Activated T-cell treated with anti-CD3 and anti-CD28 coated beads, Interleukin-2, amount 50 U/mL, for 24 hours (primary cell): ENCODE measurements around the gene CIPC.

Experiments used
- DNase-seq: peaks from one replicate; pipeline ENCODE4 v3.0.0-alpha.2; 2020
- H3K27ac Mint-ChIP-seq: 2 replicates; pipeline ENCODE4 v1.8.0; 2020; ENCODE audit warnings: mild to moderate bottlenecking, mixed read lengths
- H3K27me3 Mint-ChIP-seq: 2 replicates; pipeline ENCODE4 v1.8.0; 2020; ENCODE audit warnings: mixed read lengths
- H3K36me3 Mint-ChIP-seq: 2 replicates; pipeline ENCODE4 v1.8.0; 2020; ENCODE audit warnings: low read depth, mixed read lengths
- H3K4me1 Mint-ChIP-seq: 2 replicates; pipeline ENCODE4 v1.8.0; 2020; ENCODE audit warnings: low read depth, mixed read lengths
- H3K4me3 Mint-ChIP-seq: 2 replicates; pipeline ENCODE4 v1.8.0; 2020; ENCODE audit warnings: mild to moderate bottlenecking, moderate library complexity, mixed read lengths
- H3K9me3 Mint-ChIP-seq: 2 replicates; pipeline ENCODE4 v1.8.0; 2020; ENCODE audit warnings: mixed read lengths

The CIPC gene

DNA sequence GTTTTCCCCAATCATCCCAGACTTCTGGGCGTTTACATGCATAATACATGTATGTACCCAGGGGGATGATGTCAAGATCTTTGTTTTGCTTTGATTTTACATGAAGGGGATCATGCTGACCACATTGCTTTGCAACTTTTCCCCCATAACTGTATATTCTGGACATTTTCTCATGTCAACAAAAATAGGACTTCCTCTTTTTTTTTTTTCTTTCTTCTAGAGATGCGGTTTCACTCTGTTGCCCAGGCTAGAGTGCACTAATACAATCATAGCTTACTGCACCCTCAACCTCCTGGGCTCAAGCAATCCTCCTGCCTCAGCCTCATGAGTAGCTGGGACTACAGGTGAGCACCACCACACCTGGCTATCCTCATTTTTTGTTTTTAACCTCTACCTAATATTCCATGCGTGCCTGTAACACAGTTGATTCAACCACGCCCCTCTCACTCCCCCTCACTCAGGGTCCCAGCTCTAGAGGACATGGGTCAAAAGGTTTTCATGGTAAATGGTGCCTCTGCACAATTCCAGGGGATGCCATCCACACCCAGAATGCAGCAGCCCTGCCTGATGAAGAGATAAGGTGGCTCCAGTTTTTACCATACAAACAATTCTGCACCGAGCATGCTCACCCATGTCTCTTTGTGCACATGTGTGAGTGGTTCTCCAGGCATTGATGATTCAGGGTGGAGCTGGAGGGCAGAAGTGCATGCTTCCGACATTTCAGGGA lies 32.0 kb upstream of the CIPC start:
- peaks cover 12% of the 10 kb centered on the region for H3K27me3 Mint-ChIP-seq
- no peak overlapping the region for H3K27ac Mint-ChIP-seq
- H3K4me1 Mint-ChIP-seq = no peaks in the 10 kb centered on the region
- H3K9me3 Mint-ChIP-seq = no peaks in the 10 kb centered on the region
- DNase-seq = no peak
- H3K36me3 Mint-ChIP-seq = no peaks in the 10 kb centered on the region
- no peak overlapping the region for H3K4me3 Mint-ChIP-seq

DNA sequence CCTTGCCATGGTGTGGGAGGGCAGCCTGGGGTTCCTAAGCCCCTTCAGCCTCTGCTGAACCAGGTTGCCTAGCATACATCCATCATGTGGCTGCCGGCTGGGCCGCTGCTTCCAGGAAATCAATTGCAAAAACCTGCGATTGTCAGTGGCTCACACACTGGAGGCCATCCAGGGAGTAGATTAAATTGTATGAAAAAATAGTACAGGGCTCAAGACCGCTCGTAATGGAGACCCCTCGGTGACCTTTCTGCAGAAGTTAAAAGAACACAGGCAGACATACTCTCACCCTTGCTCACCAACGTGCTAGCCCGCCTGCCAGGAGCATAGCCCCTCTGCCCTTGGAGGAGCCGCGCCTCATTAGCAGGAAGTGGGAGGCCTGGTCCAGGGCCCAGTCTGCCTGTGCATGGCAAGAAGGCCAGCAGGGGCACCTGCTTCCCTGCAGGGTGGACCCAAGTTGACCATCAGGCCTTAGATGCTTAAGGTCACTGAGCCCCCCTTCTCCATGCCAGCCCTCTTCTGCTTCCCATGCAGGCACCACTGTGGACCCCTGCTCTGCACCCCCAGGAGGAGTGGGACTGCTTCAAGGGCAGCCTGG lies 31.4 kb upstream of the CIPC start:
- Mint-ChIP-seq H3K27me3 (peaks cover 12% of the 10 kb centered on the region), H3K4me1 (no peaks in the 10 kb centered on the region), H3K9me3 (no peaks in the 10 kb centered on the region), H3K36me3 (no peaks in the 10 kb centered on the region), H3K27ac (no peak overlapping the region), H3K4me3 (no peak overlapping the region)
- no peak for DNase-seq

DNA sequence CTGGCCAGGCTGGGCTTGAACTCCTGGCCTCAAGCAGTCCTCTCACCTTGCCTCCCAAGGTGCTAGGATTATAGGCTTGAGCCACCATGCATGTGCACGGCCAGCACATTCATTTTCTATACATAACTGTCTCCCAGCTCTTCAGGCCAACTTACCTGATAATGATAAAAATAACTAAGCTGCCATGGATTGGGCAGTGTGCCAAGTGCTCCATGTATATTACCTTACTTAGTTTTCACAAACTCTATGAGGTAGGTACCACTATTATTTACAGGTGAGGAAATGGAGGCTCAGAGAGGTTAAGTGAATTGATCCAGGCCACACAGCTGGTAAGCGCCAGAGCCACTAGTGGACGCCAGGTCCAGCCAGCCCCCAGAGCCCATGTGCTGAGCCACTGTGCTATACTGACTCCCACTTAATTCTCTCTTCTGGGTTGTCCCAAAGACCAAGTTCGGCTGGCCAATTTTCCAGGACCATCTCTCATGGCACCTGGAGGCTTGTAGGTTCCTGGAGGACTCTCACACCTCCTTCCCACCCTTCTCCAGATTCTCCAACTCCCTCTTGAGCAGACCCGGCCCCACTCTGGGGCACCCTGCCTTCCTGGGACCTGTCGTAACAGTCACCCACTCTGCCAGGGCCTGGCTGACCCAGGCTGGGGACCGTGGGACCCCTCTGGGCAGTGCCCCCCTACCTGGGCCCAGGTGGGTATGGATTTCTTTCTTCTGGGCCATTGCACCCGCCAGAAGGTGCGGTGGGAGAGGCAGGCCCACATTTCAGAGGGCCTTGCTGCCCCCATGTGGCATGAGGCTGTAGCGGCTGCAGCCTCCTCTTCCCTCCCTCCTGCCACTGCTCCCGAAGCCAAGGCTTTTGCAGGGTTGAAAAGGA lies 30.2 kb upstream of the CIPC start:
- no peaks in the 10 kb centered on the region for H3K4me1 Mint-ChIP-seq
- DNase-seq = peak; percentile 74
- H3K27me3 Mint-ChIP-seq = peaks cover 12% of the 10 kb centered on the region
- H3K4me3 Mint-ChIP-seq = no peak overlapping the region
- H3K9me3 Mint-ChIP-seq = no peaks in the 10 kb centered on the region
- no peak overlapping the region for H3K27ac Mint-ChIP-seq
- no peaks in the 10 kb centered on the region for H3K36me3 Mint-ChIP-seq

DNA sequence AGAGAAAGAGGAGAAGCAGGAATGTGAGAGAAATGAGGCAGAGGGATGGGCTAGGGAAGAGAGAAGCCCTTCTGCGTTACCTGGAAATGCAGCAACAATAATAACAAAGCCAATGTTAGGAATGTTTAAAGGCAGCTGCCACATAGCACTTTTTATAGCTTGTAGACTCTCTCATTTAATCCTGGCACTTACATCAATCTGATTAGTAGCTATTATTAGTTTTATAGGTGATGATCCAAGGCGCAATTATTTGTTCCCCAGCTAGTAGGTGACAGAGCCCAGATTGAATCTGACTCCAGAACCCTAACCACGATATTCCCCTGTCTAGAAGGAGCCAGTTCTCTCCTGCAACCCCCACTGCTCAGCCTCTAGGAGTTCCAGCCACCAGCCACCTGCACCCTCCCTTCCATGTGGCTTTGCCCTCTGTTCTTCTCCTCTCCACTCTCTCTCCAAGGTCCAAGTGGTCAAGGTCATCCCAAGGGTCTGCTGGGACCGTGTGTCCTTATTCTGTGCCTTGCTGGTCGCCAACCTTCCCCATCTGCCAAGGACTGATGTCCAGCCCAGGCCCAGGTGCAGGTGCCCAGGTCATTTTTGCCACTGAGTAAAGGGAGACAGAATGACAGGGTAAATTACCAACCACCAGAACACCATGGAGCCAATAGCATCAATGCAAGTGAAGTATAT lies 29.4 kb upstream of the CIPC start:
- Mint-ChIP-seq H3K9me3 (no peaks in the 10 kb centered on the region), H3K27ac (no peak overlapping the region), H3K27me3 (peaks cover 12% of the 10 kb centered on the region), H3K4me3 (no peak overlapping the region), H3K36me3 (no peaks in the 10 kb centered on the region), H3K4me1 (no peaks in the 10 kb centered on the region)
- no peak for DNase-seq

DNA sequence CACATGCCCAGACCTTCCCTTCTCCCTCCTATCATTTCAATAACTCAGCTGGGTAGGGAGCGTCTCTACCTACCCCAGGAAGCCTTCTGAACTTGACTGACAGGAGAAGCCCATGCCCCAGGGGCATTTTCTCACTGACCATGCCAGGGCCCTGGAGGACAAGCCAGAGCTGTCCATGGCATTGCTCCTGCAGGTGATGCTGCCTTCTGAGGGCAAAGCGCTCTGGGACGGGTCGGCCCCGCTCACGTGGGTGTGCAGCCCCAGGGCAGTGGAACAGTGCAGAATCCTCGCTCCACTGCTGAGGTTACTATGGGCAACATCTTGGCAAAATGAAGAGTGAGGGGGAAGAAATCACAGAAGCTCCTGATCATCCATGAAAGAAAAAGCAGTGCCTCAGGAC lies 28.5 kb upstream of the CIPC start:
- Mint-ChIP-seq H3K27me3 (peaks cover 12% of the 10 kb centered on the region), H3K4me1 (no peaks in the 10 kb centered on the region), H3K27ac (no peak overlapping the region), H3K36me3 (no peaks in the 10 kb centered on the region), H3K4me3 (no peak overlapping the region), H3K9me3 (no peaks in the 10 kb centered on the region)
- DNase-seq = no peak

DNA sequence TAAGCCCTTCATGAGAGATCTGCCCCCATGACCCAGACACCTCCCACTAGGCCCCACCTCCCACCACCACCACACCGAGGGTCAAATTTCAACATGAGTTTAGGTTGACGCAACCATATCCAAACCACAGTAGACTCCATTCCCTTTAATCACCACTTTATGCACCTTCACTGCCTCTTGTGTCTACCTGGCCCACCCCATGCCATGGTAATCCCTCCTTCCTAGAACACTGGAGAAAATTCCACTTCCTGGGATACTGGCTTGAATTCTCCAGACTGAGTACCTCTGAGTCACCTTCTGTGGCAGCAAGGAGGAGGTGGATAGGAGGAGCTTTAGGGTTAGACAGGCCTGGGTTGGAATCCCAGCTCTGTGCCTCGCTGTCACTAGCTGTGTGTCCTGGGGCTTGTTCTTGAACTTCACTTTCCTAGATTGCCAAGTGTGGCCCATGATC lies 26.1 kb upstream of the CIPC start:
- H3K4me1 Mint-ChIP-seq = no peaks in the 10 kb centered on the region
- no peak overlapping the region for H3K27ac Mint-ChIP-seq
- H3K36me3 Mint-ChIP-seq = no peaks in the 10 kb centered on the region
- no peak for DNase-seq
- H3K27me3 Mint-ChIP-seq = peaks cover 12% of the 10 kb centered on the region
- no peaks in the 10 kb centered on the region for H3K9me3 Mint-ChIP-seq
- no peak overlapping the region for H3K4me3 Mint-ChIP-seq

DNA sequence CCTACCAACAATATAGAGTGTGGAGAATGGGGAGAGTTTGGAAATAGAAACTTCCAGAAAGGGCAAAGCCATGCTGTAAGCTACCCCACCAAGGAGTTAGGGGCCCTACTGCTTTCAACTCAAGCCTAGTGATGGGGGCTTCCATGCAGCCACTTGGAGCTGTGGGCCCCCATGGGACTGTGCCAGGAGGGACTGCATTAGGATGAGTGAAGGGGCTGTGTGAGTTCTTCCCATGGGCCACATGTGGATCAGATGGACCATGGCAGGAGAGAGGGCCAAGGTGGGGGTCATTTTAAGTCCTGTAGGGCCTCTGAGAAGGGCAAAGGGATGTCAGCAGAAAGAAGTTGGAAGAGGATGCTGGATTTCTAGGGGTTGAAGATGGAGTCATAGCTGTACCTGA lies 23.1 kb upstream of the CIPC start:
- Mint-ChIP-seq H3K36me3 (no peaks in the 10 kb centered on the region), H3K4me3 (no peak overlapping the region), H3K27ac (no peak overlapping the region), H3K9me3 (no peaks in the 10 kb centered on the region), H3K4me1 (no peaks in the 10 kb centered on the region), H3K27me3 (peaks cover 2% of the 10 kb centered on the region)
- DNase-seq = no peak

DNA sequence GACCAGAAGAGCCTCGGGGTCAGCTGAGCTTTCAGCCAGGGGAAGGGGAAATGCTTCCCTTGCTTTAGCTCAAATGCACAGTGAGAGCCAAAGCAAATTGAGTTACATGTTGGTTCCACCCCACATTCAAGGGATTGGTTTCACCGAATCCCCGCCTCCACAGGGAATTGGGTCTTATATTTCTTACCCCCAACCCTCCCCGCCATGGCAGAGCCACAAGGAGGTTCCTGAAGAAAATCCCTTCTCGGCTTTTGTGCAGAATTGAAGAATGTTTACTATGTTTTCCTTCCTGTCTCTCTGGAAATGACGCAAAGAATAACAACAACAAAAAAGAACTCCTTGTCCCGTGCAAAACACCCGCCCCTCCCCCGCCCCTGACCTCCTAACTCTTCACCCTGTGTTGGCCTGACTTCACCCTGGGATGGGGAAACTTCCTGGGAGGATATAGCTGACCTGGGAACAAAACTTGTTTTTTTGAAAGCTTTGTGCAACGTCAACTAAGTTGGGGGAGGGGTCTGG lies 21.9 kb upstream of the CIPC start:
- H3K27me3 Mint-ChIP-seq = no peaks in the 10 kb centered on the region
- no peak for DNase-seq
- no peak overlapping the region for H3K27ac Mint-ChIP-seq
- no peaks in the 10 kb centered on the region for H3K4me1 Mint-ChIP-seq
- H3K9me3 Mint-ChIP-seq = peaks cover 2% of the 10 kb centered on the region
- no peaks in the 10 kb centered on the region for H3K36me3 Mint-ChIP-seq
- no peak overlapping the region for H3K4me3 Mint-ChIP-seq

DNA sequence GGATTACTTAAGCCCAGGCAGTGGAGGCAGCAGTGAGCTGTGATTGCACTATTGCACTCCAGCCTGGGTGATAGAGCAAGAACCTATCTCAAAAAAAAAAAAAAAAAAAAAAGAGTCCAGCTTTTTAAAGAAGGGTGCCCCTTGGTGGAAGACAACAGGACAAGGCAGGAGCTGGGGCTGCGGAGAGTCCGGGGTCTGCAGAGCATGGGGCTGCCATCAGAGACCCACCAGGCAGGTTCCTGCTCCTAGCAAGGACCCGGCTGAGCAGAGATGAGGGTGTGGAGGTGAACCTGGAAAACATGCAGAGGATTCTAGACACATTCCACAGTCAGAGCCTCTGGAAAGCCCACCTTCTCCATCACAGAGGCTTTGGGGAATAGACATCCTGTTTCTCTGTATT lies 21.0 kb upstream of the CIPC start:
- peaks cover 2% of the 10 kb centered on the region for H3K9me3 Mint-ChIP-seq
- no peaks in the 10 kb centered on the region for H3K36me3 Mint-ChIP-seq
- no peak overlapping the region for H3K4me3 Mint-ChIP-seq
- H3K4me1 Mint-ChIP-seq = no peaks in the 10 kb centered on the region
- no peaks in the 10 kb centered on the region for H3K27me3 Mint-ChIP-seq
- no peak for DNase-seq
- no peak overlapping the region for H3K27ac Mint-ChIP-seq

DNA sequence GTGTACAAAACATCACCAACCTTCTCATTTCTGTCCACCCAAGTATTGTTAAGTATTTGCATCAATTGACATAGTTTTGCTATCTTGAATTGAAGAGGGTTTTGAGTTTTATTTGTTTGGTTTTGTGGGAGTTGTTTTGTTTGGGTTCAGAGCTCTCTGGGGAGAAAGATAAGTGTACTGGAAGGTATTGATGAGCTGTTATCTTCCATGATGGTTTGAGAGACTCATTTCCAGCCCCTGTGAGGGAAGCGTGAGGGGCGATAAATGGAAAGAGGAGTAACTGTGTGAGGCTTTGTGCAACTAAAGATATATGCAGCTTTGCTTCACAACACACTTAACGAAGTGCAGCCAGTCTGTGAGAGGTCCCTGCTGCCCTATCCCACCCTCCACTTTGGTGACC lies 15.7 kb upstream of the CIPC start:
- H3K36me3 Mint-ChIP-seq = no peaks in the 10 kb centered on the region
- H3K4me1 Mint-ChIP-seq = peaks cover 4% of the 10 kb centered on the region
- no peak overlapping the region for H3K4me3 Mint-ChIP-seq
- no peak overlapping the region for H3K27ac Mint-ChIP-seq
- DNase-seq = no peak
- H3K27me3 Mint-ChIP-seq = no peaks in the 10 kb centered on the region
- H3K9me3 Mint-ChIP-seq = peaks cover 2% of the 10 kb centered on the region

DNA sequence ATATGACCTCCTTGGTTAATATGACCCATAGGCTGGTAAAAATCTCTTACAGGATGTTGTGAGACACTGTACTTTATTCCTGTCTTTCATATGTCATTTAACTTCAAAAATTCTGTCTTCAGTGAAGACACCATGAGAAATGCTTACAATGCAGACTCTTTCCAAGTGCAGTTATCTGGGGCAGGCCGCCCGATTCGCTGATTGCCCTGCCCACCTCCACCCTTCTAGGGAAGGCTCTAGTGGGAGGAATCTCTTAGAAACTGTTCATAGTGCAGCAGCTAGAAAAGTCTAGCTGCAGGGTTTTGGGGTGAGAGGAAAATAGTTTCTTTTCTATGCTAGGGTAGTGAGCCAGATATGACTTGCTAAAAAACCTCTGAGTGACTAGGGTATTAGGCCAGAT lies 15.0 kb upstream of the CIPC start:
- no peaks in the 10 kb centered on the region for H3K27me3 Mint-ChIP-seq
- no peak for DNase-seq
- H3K4me3 Mint-ChIP-seq = no peak overlapping the region
- H3K9me3 Mint-ChIP-seq = peaks cover 2% of the 10 kb centered on the region
- peaks cover 4% of the 10 kb centered on the region for H3K4me1 Mint-ChIP-seq
- no peaks in the 10 kb centered on the region for H3K36me3 Mint-ChIP-seq
- H3K27ac Mint-ChIP-seq = no peak overlapping the region

DNA sequence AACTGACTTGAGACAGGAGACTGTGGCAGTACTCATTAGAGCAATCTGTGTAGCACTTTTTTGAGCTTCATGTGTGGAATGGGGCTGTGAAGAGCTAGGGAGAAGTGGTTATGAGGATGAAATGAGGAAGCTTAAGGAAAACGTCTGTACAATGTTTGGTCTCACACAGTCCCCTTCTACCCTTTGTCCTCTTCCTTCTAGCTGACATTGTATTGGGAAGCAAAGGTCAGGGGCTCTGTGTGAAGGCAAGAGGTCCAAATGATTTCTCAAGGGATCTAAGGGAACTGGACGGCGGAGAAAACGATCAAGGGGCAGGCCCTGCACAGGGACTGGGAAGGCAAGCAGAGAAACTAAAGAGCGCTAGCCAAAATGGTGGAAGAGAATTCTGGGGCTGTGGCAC lies 13.1 kb upstream of the CIPC start:
- peaks cover 3% of the 10 kb centered on the region for H3K27me3 Mint-ChIP-seq
- H3K9me3 Mint-ChIP-seq = peaks cover 2% of the 10 kb centered on the region
- no peak for DNase-seq
- no peak overlapping the region for H3K27ac Mint-ChIP-seq
- no peak overlapping the region for H3K4me3 Mint-ChIP-seq
- peaks cover 4% of the 10 kb centered on the region for H3K4me1 Mint-ChIP-seq
- H3K36me3 Mint-ChIP-seq = no peaks in the 10 kb centered on the region

DNA sequence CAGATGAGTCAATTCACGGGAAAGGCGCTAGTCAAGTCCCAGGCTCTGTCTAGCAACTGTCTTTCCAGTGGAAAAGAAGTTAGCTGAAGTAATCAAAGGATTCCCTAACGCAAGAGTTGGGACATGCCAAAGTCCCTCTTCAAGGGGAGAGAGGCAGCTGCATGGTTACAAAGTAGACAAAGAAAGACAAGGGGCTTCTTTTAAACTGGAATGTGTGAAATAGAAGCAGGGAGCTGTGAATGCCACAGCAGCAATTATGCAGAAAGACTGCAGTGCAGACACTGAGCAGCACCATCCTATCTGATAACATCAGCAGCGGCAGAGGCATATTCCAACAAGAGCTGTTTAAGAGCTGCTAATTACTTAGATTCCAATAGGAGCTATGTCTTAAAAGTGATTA lies 12.5 kb upstream of the CIPC start:
- Mint-ChIP-seq H3K4me1 (peaks cover 4% of the 10 kb centered on the region), H3K9me3 (no peaks in the 10 kb centered on the region), H3K36me3 (no peaks in the 10 kb centered on the region), H3K4me3 (no peak overlapping the region), H3K27me3 (peaks cover 4% of the 10 kb centered on the region), H3K27ac (no peak overlapping the region)
- DNase-seq = no peak

DNA sequence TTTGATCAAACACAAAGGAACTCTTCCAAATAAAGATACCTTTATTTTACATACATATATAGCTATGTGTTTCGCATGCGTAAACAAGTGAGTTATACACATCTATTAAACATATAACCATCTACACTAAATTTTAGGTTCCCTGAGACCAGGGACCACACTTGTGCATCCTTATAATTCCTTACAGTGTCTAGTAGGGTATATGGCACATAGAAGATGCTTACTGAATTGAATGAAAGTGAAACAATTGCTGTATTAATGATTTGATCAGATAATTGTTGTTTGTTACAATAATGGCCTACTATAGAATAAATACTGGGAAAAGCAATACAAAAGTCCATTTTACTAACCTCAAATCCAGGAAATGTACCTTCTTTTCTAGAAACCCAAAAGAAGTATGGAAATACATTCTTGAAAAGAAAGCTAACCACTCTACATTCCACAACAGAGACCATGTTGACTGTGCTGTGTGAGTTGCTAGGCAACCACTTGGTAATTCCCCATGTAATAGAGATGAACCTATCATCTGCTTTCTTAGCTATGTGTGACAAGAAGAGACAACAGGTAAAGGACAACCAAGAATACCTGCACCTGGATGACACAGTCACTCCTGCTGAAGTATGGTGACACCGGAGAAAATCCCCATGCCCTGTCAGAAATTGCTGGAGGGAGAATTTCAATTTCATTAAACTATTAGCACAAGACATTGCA lies 11.9 kb upstream of the CIPC start:
- H3K9me3 Mint-ChIP-seq = peaks cover 1% of the 10 kb centered on the region
- H3K4me1 Mint-ChIP-seq = peaks cover 4% of the 10 kb centered on the region
- DNase-seq = no peak
- no peak overlapping the region for H3K4me3 Mint-ChIP-seq
- no peaks in the 10 kb centered on the region for H3K36me3 Mint-ChIP-seq
- peaks cover 4% of the 10 kb centered on the region for H3K27me3 Mint-ChIP-seq
- H3K27ac Mint-ChIP-seq = no peak overlapping the region
